RWPE2 (cell line): Measurements from ENCODE around the gene PCK2.

Source experiments
- ATAC-seq: fragments of 200-7000 bp; cut with Tn5 transposase; 3 replicates; pipeline ENCODE4 v1.9.1; 2021; ENCODE audit warnings: low read depth
- DNase-seq: peaks from one replicate; pipeline ENCODE4 v3.0.0-alpha.2; 2020; ENCODE audit warnings: low spot score
- H3K27ac ChIP-seq: fragments of 450-650 bp; 2 replicates; pipeline ENCODE4 v1.5.1; 2017; ENCODE audit warnings: mild to moderate bottlenecking; ENCODE audit not compliant: poor library complexity, severe bottlenecking
- H3K27me3 ChIP-seq: fragments of 250-450 bp; sonication (Bioruptor Pico); 2 replicates; pipeline ENCODE4 v1.5.1; 2021; ENCODE audit warnings: mild to moderate bottlenecking, moderate library complexity; ENCODE audit not compliant: insufficient read depth, poor library complexity, severe bottlenecking
- H3K36me3 ChIP-seq: fragments of 250-450 bp; sonication (Bioruptor Pico); 2 replicates; pipeline ENCODE4 v1.5.1; 2020; ENCODE audit warnings: low read depth, mild to moderate bottlenecking, moderate library complexity
- H3K4me1 ChIP-seq: fragments of 250-450 bp; sonication (Bioruptor Pico); 2 replicates; pipeline ENCODE4 v1.5.1; 2021; ENCODE audit warnings: mild to moderate bottlenecking, moderate library complexity; ENCODE audit not compliant: insufficient read depth, poor library complexity, severe bottlenecking
- H3K4me3 ChIP-seq: fragments of 250-450 bp; sonication (Bioruptor Pico); 2 replicates; pipeline ENCODE4 v1.5.1; 2021; ENCODE audit warnings: mild to moderate bottlenecking, moderate library complexity; ENCODE audit not compliant: severe bottlenecking
- H3K9me3 ChIP-seq: fragments of 250-450 bp; sonication (Bioruptor Pico); 2 replicates; pipeline ENCODE4 v1.5.1; 2021; ENCODE audit warnings: mild to moderate bottlenecking, moderate library complexity; ENCODE audit not compliant: severe bottlenecking
- CTCF ChIP-seq: fragments of 450-650 bp; IDR thresholded peaks from one replicate; pipeline ENCODE4 v1.5.1; 2017; ENCODE audit warnings: mild to moderate bottlenecking, moderate library complexity; ENCODE audit not compliant: poor library complexity, severe bottlenecking

Gene PCK2

GRCh38 chr14:24088095-24088494 lies 6.0 kb upstream of the PCK2 start:
- DNase-seq, result no peak
- no peak for ATAC-seq
- Histone ChIP-seq H3K27ac (no peak overlapping the region), H3K4me1 (peaks cover 2% of the 10 kb centered on the region), H3K9me3 (no peaks in the 10 kb centered on the region), H3K4me3 (no peak overlapping the region), H3K36me3 (no peaks in the 10 kb centered on the region), H3K27me3 (no peaks in the 10 kb centered on the region)
- TF ChIP-seq CTCF, result no peak

- Histone ChIP-seq H3K27ac (no peak overlapping the region), H3K27me3 (no peaks in the 10 kb centered on the region), H3K36me3 (peaks cover under 1% of the 10 kb centered on the region; the same call in 1 of the 2 replicates), H3K4me3 (no peak overlapping the region), H3K4me1 (peaks cover 9% of the 10 kb centered on the region), H3K9me3 (no peaks in the 10 kb centered on the region)
- ATAC-seq (no peak), DNase-seq (no peak)
- TF ChIP-seq CTCF, result no peak
Measured at GRCh38 chr14:24089890-24090289, 4.2 kb upstream of the PCK2 start.

GRCh38 chr14:24092110-24092504 lies 2.0 kb upstream of the PCK2 start:
- Histone ChIP-seq H3K27me3 (no peaks in the 10 kb centered on the region), H3K4me3 (no peak overlapping the region), H3K36me3 (peaks cover 20% of the 10 kb centered on the region), H3K4me1 (peaks cover 15% of the 10 kb centered on the region), H3K27ac (no peak overlapping the region), H3K9me3 (no peaks in the 10 kb centered on the region)
- DNase-seq, result no peak
- TF ChIP-seq CTCF, result no peak
- ATAC-seq, result no peak

- no peak for DNase-seq
- Histone ChIP-seq H3K36me3 (peaks cover 21% of the 10 kb centered on the region), H3K27ac (no peak overlapping the region), H3K4me1 (peaks cover 15% of the 10 kb centered on the region), H3K9me3 (no peaks in the 10 kb centered on the region), H3K27me3 (no peaks in the 10 kb centered on the region), H3K4me3 (no peak overlapping the region)
- ATAC-seq, result no peak
- no peak for TF ChIP-seq CTCF
Measured at GRCh38 chr14:24092505-24093206, 1.5 kb upstream of the PCK2 start.

GRCh38 chr14:24093207-24093900 lies 757 bp upstream of the PCK2 start:
- Histone ChIP-seq H3K27ac (peak overlapping the region; percentile 55), H3K27me3 (no peaks in the 10 kb centered on the region), H3K4me1 (peaks cover 15% of the 10 kb centered on the region), H3K36me3 (peaks cover 28% of the 10 kb centered on the region), H3K4me3 (no peak overlapping the region), H3K9me3 (no peaks in the 10 kb centered on the region)
- no peak for ATAC-seq
- no peak for DNase-seq
- TF ChIP-seq CTCF, result no peak
